ENCODE data around the gene LCE1F.

The LCE1F gene

GRCh38 chr1:152786077-152786476, 11.1 kb downstream of the LCE1F start, which contains the start of gene LCE1E:
LCE1E (plus strand) TSS chr1:152786257; CDS start chr1:152787300, 1,043 bp downstream.
- Histone ChIP-seq H3K9me3 (no peaks in the 10 kb centered on the region), H3K4me3 (ENCODE audit: low read depth, low read length) (no peak within 1 kb of the TSS), H3K27me3 (no peaks in the 10 kb centered on the region), H3K4me1 (no peaks in the 10 kb centered on the region), H3K36me3 (no peaks in the 10 kb centered on the region)
- TF ChIP-seq, protein P1, sequence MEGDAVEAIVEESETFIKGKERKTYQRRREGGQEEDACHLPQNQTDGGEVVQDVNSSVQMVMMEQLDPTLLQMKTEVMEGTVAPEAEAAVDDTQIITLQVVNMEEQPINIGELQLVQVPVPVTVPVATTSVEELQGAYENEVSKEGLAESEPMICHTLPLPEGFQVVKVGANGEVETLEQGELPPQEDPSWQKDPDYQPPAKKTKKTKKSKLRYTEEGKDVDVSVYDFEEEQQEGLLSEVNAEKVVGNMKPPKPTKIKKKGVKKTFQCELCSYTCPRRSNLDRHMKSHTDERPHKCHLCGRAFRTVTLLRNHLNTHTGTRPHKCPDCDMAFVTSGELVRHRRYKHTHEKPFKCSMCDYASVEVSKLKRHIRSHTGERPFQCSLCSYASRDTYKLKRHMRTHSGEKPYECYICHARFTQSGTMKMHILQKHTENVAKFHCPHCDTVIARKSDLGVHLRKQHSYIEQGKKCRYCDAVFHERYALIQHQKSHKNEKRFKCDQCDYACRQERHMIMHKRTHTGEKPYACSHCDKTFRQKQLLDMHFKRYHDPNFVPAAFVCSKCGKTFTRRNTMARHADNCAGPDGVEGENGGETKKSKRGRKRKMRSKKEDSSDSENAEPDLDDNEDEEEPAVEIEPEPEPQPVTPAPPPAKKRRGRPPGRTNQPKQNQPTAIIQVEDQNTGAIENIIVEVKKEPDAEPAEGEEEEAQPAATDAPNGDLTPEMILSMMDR (IDR thresholded peaks at IDR 0.05; ENCODE audit: low read depth, low read length), result no peak
- DNase-seq, result no peak

- H3K27me3 ChIP-seq, result no peaks in the 10 kb centered on the region
- no peaks in the 10 kb centered on the region for H3K9me3 ChIP-seq
- H3K4me1 ChIP-seq, result no peaks in the 10 kb centered on the region
- no peak overlapping the region for H3K4me3 ChIP-seq (ENCODE audit: low read depth, low read length)
- no peaks in the 10 kb centered on the region for H3K36me3 ChIP-seq
- TF ChIP-seq, protein P1 (IDR thresholded peaks at IDR 0.05; ENCODE audit: low read depth, low read length), result no peak
- no peak for DNase-seq
Measured at GRCh38 chr1:152795686-152796085, 20.7 kb downstream of the LCE1F start.

DNA sequence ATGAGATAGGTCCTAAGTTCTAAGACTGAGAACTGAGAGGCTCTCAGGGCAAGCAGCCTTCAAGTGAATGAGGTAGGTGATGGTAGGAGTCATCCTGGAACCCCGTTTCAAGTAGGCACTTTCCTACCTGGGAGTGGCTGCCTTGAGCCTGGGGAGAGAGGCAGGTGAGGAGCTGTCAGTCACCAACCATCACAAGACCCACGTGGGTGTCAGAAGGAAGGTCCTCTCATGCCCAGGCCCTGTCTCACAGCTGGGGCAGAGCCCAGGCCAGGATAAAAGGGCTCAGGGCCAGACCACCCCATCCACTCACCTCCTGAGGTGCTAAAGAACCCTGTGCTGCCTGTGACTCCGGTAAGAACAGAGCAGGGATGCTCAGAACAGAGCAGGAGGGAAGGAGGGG, 21.5 kb downstream of the LCE1F start, which contains the start of gene LCE1D:
Gene LCE1D (plus strand): TSS at position 301 of the 400 bp plus-strand sequence. CDS start 1,074 bp downstream, outside the sequence.
- TF ChIP-seq, protein P1 (IDR thresholded peaks at IDR 0.05; ENCODE audit: low read depth, low read length), result no peak
- Histone ChIP-seq H3K9me3 (no peaks in the 10 kb centered on the region), H3K27me3 (no peaks in the 10 kb centered on the region), H3K4me3 (ENCODE audit: low read depth, low read length) (no peak within 1 kb of the TSS), H3K4me1 (no peaks in the 10 kb centered on the region), H3K36me3 (no peaks in the 10 kb centered on the region)
- DNase-seq, result no peak

- Histone ChIP-seq H3K36me3 (no peaks in the 10 kb centered on the region), H3K9me3 (no peaks in the 10 kb centered on the region), H3K4me3 (ENCODE audit: low read depth, low read length) (no peak overlapping the region), H3K4me1 (no peaks in the 10 kb centered on the region), H3K27me3 (no peaks in the 10 kb centered on the region)
- no peak for DNase-seq
- TF ChIP-seq, protein P1 (IDR thresholded peaks at IDR 0.05; ENCODE audit: low read depth, low read length), result no peak
Measured at GRCh38 chr1:152801333-152801732, 26.4 kb downstream of the LCE1F start.

GRCh38 chr1:152806576-152806975, 31.6 kb downstream of the LCE1F start, which contains the start of gene LCE1C:
LCE1C (minus strand) TSS chr1:152806651; CDS start chr1:152805478, 1,173 bp downstream.
- H3K36me3 ChIP-seq, result no peaks in the 10 kb centered on the region
- DNase-seq, result no peak
- no peaks in the 10 kb centered on the region for H3K27me3 ChIP-seq
- no peaks in the 10 kb centered on the region for H3K4me1 ChIP-seq
- no peaks in the 10 kb centered on the region for H3K9me3 ChIP-seq
- TF ChIP-seq, protein P1 (IDR thresholded peaks at IDR 0.05; ENCODE audit: low read depth, low read length), result no peak
- no peak within 1 kb of the TSS for H3K4me3 ChIP-seq (ENCODE audit: low read depth, low read length)

DNA sequence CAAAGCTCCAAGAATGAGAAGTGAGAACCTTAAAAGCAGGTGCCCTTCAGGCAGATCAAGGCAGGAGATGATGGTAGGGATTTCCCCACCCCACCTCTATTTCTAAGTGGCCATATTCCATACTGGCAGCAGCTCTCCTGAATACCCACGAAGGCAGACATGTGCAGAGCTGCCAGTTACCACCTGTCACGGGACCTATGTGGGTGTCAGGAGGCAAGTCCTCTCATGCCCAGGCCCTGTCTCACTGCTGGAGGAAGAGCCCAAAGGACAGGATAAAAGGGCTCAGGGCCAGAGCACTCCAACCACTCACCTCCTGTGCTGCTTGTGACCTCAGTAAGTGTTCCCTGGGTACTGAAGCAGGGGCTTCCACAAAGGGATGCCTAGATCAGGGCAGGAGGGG, 36.1 kb downstream of the LCE1F start:
- Histone ChIP-seq H3K4me3 (ENCODE audit: low read depth, low read length) (no peak overlapping the region), H3K9me3 (no peaks in the 10 kb centered on the region)
- DNase-seq, result no peak

More for the DNA sequence above, 36.1 kb downstream of the LCE1F start:
- H3K4me1 ChIP-seq, result no peaks in the 10 kb centered on the region
- TF ChIP-seq, protein P1 (IDR thresholded peaks at IDR 0.05; ENCODE audit: low read depth, low read length), result no peak
- H3K36me3 ChIP-seq, result no peaks in the 10 kb centered on the region
- no peaks in the 10 kb centered on the region for H3K27me3 ChIP-seq

All from BE2C (cell line).